OCI-LY1 (cell line): ENCODE measurements around the gene TEK.

ENCODE experiments used
- H2AFZ ChIP-seq: fragments of 200-600 bp; sonication (generic), shearing (Covaris generic); 2 replicates; pipeline ENCODE4 v1.6.0; 2014; ENCODE audit warnings: antibody characterized with exemption, mild to moderate bottlenecking, low read length
- H3F3A ChIP-seq: fragments of 200-600 bp; sonication (generic), shearing (Covaris generic); 2 replicates; pipeline ENCODE4 v1.6.0; 2014; ENCODE audit warnings: mild to moderate bottlenecking, antibody characterized with exemption, low read length, moderate library complexity; ENCODE audit not compliant: insufficient read depth
- H3K27ac ChIP-seq: fragments of 200-600 bp; sonication (generic); 2 replicates; pipeline ENCODE4 v1.5.1; 2014; ENCODE audit warnings: low read length, mixed run types, mild to moderate bottlenecking, low read depth; ENCODE audit not compliant: poor library complexity, severe bottlenecking
- H3K27me3 ChIP-seq: fragments of 200-600 bp; sonication (generic); 2 replicates; pipeline ENCODE4 v1.6.0; 2014; ENCODE audit warnings: antibody characterized with exemption, mild to moderate bottlenecking, low read length, moderate library complexity; ENCODE audit not compliant: insufficient read depth
- H3K36me3 ChIP-seq: fragments of 200-600 bp; sonication (generic); 2 replicates; pipeline ENCODE4 v1.6.1; 2014; ENCODE audit warnings: mild to moderate bottlenecking, antibody characterized with exemption, low read length, moderate library complexity, mixed read lengths; ENCODE audit not compliant: insufficient read depth
- H3K4me1 ChIP-seq: fragments of 200-600 bp; sonication (generic); 2 replicates; pipeline ENCODE4 v1.5.1; 2014; ENCODE audit warnings: mild to moderate bottlenecking, low read length, moderate library complexity; ENCODE audit not compliant: insufficient read depth, severe bottlenecking
- H3K4me2 ChIP-seq: fragments of 200-600 bp; sonication (generic), shearing (Covaris generic); 2 replicates; pipeline ENCODE4 v1.6.1; 2014; ENCODE audit warnings: low read length
- H3K4me3 ChIP-seq: fragments of 200-600 bp; sonication (generic); 2 replicates; pipeline ENCODE4 v1.5.1; 2014; ENCODE audit warnings: low read length, low read depth, mild to moderate bottlenecking, mixed read lengths; ENCODE audit not compliant: poor library complexity, severe bottlenecking
- H3K79me2 ChIP-seq: fragments of 200-600 bp; shearing (Covaris generic); 2 replicates; pipeline ENCODE4 v1.6.1; 2016; ENCODE audit warnings: mixed run types, low read length, mixed read lengths; ENCODE audit not compliant: insufficient read depth
- H3K9ac ChIP-seq: fragments of 200-600 bp; sonication (generic), shearing (Covaris generic); 2 replicates; pipeline ENCODE4 v1.6.1; 2014; ENCODE audit warnings: mild to moderate bottlenecking, low read length, mixed read lengths
- H3K9me2 ChIP-seq: fragments of 200-600 bp; sonication (generic), shearing (Covaris generic); 2 replicates; pipeline ENCODE4 v1.6.1; 2014; ENCODE audit warnings: low read depth, mild to moderate bottlenecking, low read length, mixed read lengths
- H3K9me3 ChIP-seq: fragments of 200-600 bp; shearing (Covaris generic); 2 replicates; pipeline ENCODE4 v1.6.1; 2014; ENCODE audit warnings: low read length, mixed read lengths
- H4K20me1 ChIP-seq: fragments of 200-600 bp; sonication (generic), shearing (Covaris generic); 2 replicates; pipeline ENCODE4 v1.6.0; 2016; ENCODE audit warnings: mild to moderate bottlenecking, low read length; ENCODE audit not compliant: insufficient read depth
- CTCF ChIP-seq: fragments of 200-600 bp; sonication (generic), shearing (Covaris generic); IDR thresholded peaks from 2 replicates; pipeline ENCODE4 v1.5.1; 2017; ENCODE audit warnings: mild to moderate bottlenecking, antibody characterized with exemption, low read length, moderate library complexity, mixed read lengths
- EZH2 ChIP-seq: fragments of 200-600 bp; sonication (generic), shearing (Covaris generic); IDR thresholded peaks from 2 replicates; pipeline ENCODE4 v1.8.0; 2017; ENCODE audit warnings: borderline replicate concordance, mixed run types, mild to moderate bottlenecking, antibody characterized with exemption, low read length, moderate library complexity, mixed read lengths

TEK gene

GRCh38 chr9:27110181-27110580, 1.2 kb downstream of the TEK start:
- Histone ChIP-seq H2AFZ (no peak overlapping the region), H3K4me3 (no peak overlapping the region), H3K27ac (no peak overlapping the region), H4K20me1 (no peaks in the 10 kb centered on the region), H3K79me2 (no peaks in the 10 kb centered on the region), H3K4me2 (no peak overlapping the region), H3K9ac (no peak overlapping the region), H3K4me1 (no peaks in the 10 kb centered on the region), H3K36me3 (no peaks in the 10 kb centered on the region), H3K9me3 (no peaks in the 10 kb centered on the region), H3K27me3 (no peaks in the 10 kb centered on the region), H3K9me2 (no peaks in the 10 kb centered on the region), H3F3A (no peaks in the 10 kb centered on the region)
- no peak for TF ChIP-seq CTCF
- TF ChIP-seq EZH2 = no peak

DNA sequence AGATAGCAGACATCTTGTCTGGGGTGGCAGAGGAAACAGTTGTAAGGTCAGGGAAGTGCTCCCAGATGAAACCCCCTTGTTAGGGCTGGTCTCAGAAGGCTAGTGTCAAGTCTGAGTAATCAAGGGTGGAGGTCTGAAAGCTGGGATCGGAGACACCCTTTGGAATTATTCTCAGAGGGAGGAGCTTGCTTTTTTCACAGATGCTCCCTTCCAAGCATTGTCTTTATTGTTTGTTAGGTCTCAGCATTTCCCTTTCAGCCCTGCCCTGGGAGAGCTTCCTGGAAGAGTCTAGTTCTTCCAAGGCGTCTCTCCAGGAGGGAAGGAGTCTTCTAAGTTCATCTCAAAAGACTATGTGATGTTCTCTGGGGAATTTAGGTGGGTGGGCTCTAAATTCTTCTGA, 3.2 kb downstream of the TEK start:
- Histone ChIP-seq H3K4me2 (no peak overlapping the region), H3F3A (no peaks in the 10 kb centered on the region), H3K9me2 (no peaks in the 10 kb centered on the region), H2AFZ (no peak overlapping the region), H4K20me1 (no peaks in the 10 kb centered on the region), H3K36me3 (no peaks in the 10 kb centered on the region), H3K9ac (no peak overlapping the region), H3K27ac (no peak overlapping the region), H3K4me1 (no peaks in the 10 kb centered on the region), H3K79me2 (no peaks in the 10 kb centered on the region), H3K4me3 (no peak overlapping the region), H3K9me3 (no peaks in the 10 kb centered on the region), H3K27me3 (no peaks in the 10 kb centered on the region)
- TF ChIP-seq EZH2 = no peak
- TF ChIP-seq CTCF = no peak

- H3K9me2 ChIP-seq = no peaks in the 10 kb centered on the region
- H3K4me3 ChIP-seq = no peak overlapping the region
- H3K27me3 ChIP-seq = no peaks in the 10 kb centered on the region
- no peaks in the 10 kb centered on the region for H3F3A ChIP-seq
- no peak overlapping the region for H3K27ac ChIP-seq
- no peak overlapping the region for H3K9ac ChIP-seq
- no peaks in the 10 kb centered on the region for H3K4me1 ChIP-seq
- H3K9me3 ChIP-seq = no peaks in the 10 kb centered on the region
- TF ChIP-seq CTCF (no peak), EZH2 (no peak)
- H3K79me2 ChIP-seq = no peaks in the 10 kb centered on the region
- no peaks in the 10 kb centered on the region for H4K20me1 ChIP-seq
- H3K36me3 ChIP-seq = no peaks in the 10 kb centered on the region
- H3K4me2 ChIP-seq = no peak overlapping the region
- H2AFZ ChIP-seq = no peak overlapping the region
Observed at GRCh38 chr9:27117489-27118135, 8.6 kb downstream of the TEK start.
